ENCODE measurements around the gene ANGPTL8. TPM values are rescaled to one million over a fixed set of nuclear protein-coding genes. Genes with fewer than 3 reads are reported as not detected.

ANGPTL8 gene
- total and polyA plus RNA-seq, 2 of the 13 experiments (the other 11 are each of a cell fraction or from before 2014, with no cell fraction given), result 27.3 to 243 TPM

- TF ChIP-seq SOX5 (CRISPR knock-in tag; IDR thresholded peaks at IDR 0.05; ENCODE audit: borderline replicate concordance) (no peak), EEA1 (CRISPR knock-in tag; IDR thresholded peaks at IDR 0.05; ENCODE audit: borderline replicate concordance) (no peak), ATF1 (CRISPR knock-in tag; IDR thresholded peaks at IDR 0.05) (no peak), RAD21 (CRISPR knock-in tag; IDR thresholded peaks at IDR 0.05) (no peak), FOXM1 (CRISPR knock-in tag; IDR thresholded peaks at IDR 0.05) (no peak), POGZ (CRISPR knock-in tag; IDR thresholded peaks at IDR 0.05) (no peak), TBX3 (IDR thresholded peaks at IDR 0.05; ENCODE audit: borderline replicate concordance) (no peak), TARDBP (CRISPR knock-in tag; IDR thresholded peaks at IDR 0.05) (no peak), ZNF672 (CRISPR knock-in tag; IDR thresholded peaks at IDR 0.05) (no peak), XBP1 (CRISPR knock-in tag; IDR thresholded peaks at IDR 0.05) (no peak), DBP (CRISPR knock-in tag; IDR thresholded peaks at IDR 0.05; ENCODE audit: not compliant biosample characterization) (no peak), HMGXB4 (CRISPR knock-in tag; IDR thresholded peaks at IDR 0.05; ENCODE audit: borderline replicate concordance in 1 of 2, low read depth in 1 of 2) (no peak), RFX3 (CRISPR knock-in tag; IDR thresholded peaks at IDR 0.05) (no peak), TFDP2 (CRISPR knock-in tag; IDR thresholded peaks at IDR 0.05) (no peak), TP53 (CRISPR knock-in tag; conservative IDR thresholded peaks at IDR 0.05) (no peak), HOXA3 (CRISPR knock-in tag; IDR thresholded peaks at IDR 0.05) (peak; percentile 10; the same call in 1 of the 2 replicates), ZNF660 (CRISPR knock-in tag; IDR thresholded peaks at IDR 0.05; ENCODE audit: borderline replicate concordance, low read depth) (no peak), ZNF432 (CRISPR knock-in tag; IDR thresholded peaks at IDR 0.05; ENCODE audit: borderline replicate concordance) (no peak), ZNF639 (CRISPR knock-in tag; conservative IDR thresholded peaks at IDR 0.05) (no peak; the same call in 1 of the 2 replicates), ZNF83 (CRISPR knock-in tag; IDR thresholded peaks at IDR 0.05; ENCODE audit: borderline replicate concordance) (no peak), DNMT3B (CRISPR knock-in tag; conservative IDR thresholded peaks at IDR 0.05) (no peak), PHF8 (CRISPR knock-in tag; IDR thresholded peaks at IDR 0.05) (no peak; the same call in 1 of the 2 replicates), HOXD1 (CRISPR knock-in tag; IDR thresholded peaks at IDR 0.05) (no peak)
Measured at GRCh38 chr19:11261971-11262839, 22.8 kb downstream of the ANGPTL8 start, which contains the start of gene DOCK6 (continued).

Measured in HepG2 (cell line).